K562 treated with DMSO at 1 percent for 4 hours (cell line): ENCODE results near the gene VWA7. TPM values are rescaled to one million over a fixed set of nuclear protein-coding genes. Genes with fewer than 3 reads are reported as not detected.

Experiments
- total RNA-seq: library from RNA; unstranded; fragments of 300-600 nt; gene quantifications from 2 replicates; pipeline ENCODE4 v1.2.3, GENCODE V29; 2022; ENCODE audit not compliant: insufficient read depth

Gene VWA7
- total RNA-seq = 5.4 and 5.6 TPM in 2 replicates

GRCh38 chr6:31776989-31777666 is at the start of gene VWA7:
VWA7 (minus strand) TSS chr6:31777328; CDS start chr6:31776779, 549 bp downstream.

GRCh38 chr6:31815025-31815838 is 38.1 kb upstream of the VWA7 start, which contains the start of the genes HSPA1A and HSPA1L:
HSPA1A (plus strand) TSS chr6:31815543; CDS start chr6:31815757, 214 bp downstream.
HSPA1L (minus strand) TSS chr6:31815283; CDS start chr6:31811972, 3,311 bp downstream.

GRCh38 chr6:31806470-31807272 is 29.5 kb upstream of the VWA7 start, which contains the start of gene LSM2:
LSM2 (minus strand) TSS chr6:31806966; CDS start chr6:31806757, 209 bp downstream.

GRCh38 chr6:31795616-31796298 is 18.6 kb upstream of the VWA7 start, which contains the start of gene VARS1:
VARS1 (minus strand) TSS chr6:31795752; CDS start chr6:31795217, 535 bp downstream.

GRCh38 chr6:31762356-31762755 is 14.8 kb downstream of the VWA7 start, which contains the start of gene SAPCD1:
SAPCD1 (plus strand) TSS chr6:31762656; CDS start chr6:31763055, 399 bp downstream.

GRCh38 chr6:31739639-31740396 is 37.3 kb downstream of the VWA7 start, which contains the start of gene MSH5:
MSH5 (plus strand) TSS chr6:31740005; CDS start chr6:31740467, 462 bp downstream.

GRCh38 chr6:31736021-31736767 is 40.9 kb downstream of the VWA7 start, which contains the start of gene CLIC1:
CLIC1 (minus strand) TSS chr6:31736530; CDS start chr6:31736300, 230 bp downstream.

GRCh38 chr6:31728767-31729514 is 48.2 kb downstream of the VWA7 start, which contains the start of gene DDAH2:
DDAH2 (minus strand) TSS chr6:31729299; CDS start chr6:31729161, 138 bp downstream.

GRCh38 chr6:31723245-31723979 is 53.7 kb downstream of the VWA7 start, which contains the start of gene MPIG6B:
MPIG6B (plus strand) TSS chr6:31723373; CDS start chr6:31723384, 11 bp downstream.

GRCh38 chr6:31721351-31722020 is 55.6 kb downstream of the VWA7 start, which contains the start of gene LY6G6C:
LY6G6C (minus strand) TSS chr6:31721746; CDS start chr6:31721679, 67 bp downstream.

Other genes with a start within 250 kb of the VWA7 start
- not detected in 2 replicates for gene MCCD1, start 248.4 kb downstream of the VWA7 start, total RNA-seq
- gene DDX39B, start 235.3 kb downstream of the VWA7 start, total RNA-seq = 175 and 204 TPM in 2 replicates
- gene ATP6V1G2, start 230.7 kb downstream of the VWA7 start, total RNA-seq = not detected in 2 replicates
- gene NFKBIL1, start 229.7 kb downstream of the VWA7 start, total RNA-seq = 54.0 and 55.3 TPM in 2 replicates
- not detected in 2 replicates for gene LTA, start 205.0 kb downstream of the VWA7 start, total RNA-seq
- gene TNF, start 201.8 kb downstream of the VWA7 start, total RNA-seq = 0.39 TPM in 1 of 2 replicates, not detected in the other
- gene LTB, start 194.9 kb downstream of the VWA7 start, total RNA-seq = not detected in 2 replicates
- gene LST1, start 191.1 kb downstream of the VWA7 start, total RNA-seq = 8.0 and 9.8 TPM in 2 replicates
- gene NCR3, start 184.3 kb downstream of the VWA7 start, total RNA-seq = 1.7 TPM in 1 of 2 replicates, not detected in the other
- 26.7 and 27.1 TPM in 2 replicates for gene AIF1, start 162.1 kb downstream of the VWA7 start, total RNA-seq
- gene PRRC2A, start 156.6 kb downstream of the VWA7 start, total RNA-seq = 185 and 248 TPM in 2 replicates
- gene BAG6, start 124.7 kb downstream of the VWA7 start, total RNA-seq = 380 and 409 TPM in 2 replicates
- gene APOM, start 121.4 kb downstream of the VWA7 start, total RNA-seq = 8.4 and 11.2 TPM in 2 replicates
- gene C6orf47, start 116.5 kb downstream of the VWA7 start, total RNA-seq = 17.7 and 18.6 TPM in 2 replicates
- gene GPANK1, start 112.3 kb downstream of the VWA7 start, total RNA-seq = 23.4 and 36.8 TPM in 2 replicates
- gene CSNK2B, start 111.2 kb downstream of the VWA7 start, total RNA-seq = 613 and 654 TPM in 2 replicates
- gene LY6G5B, start 107.4 kb downstream of the VWA7 start, total RNA-seq = 5.0 and 12.4 TPM in 2 replicates
- gene LY6G5C, start 96.3 kb downstream of the VWA7 start, total RNA-seq = 3.4 TPM in 1 of 2 replicates, not detected in the other
- gene ABHD16A, start 74.0 kb downstream of the VWA7 start, total RNA-seq = 91.1 and 99.5 TPM in 2 replicates
- gene LY6G6F, start 70.5 kb downstream of the VWA7 start, total RNA-seq = not detected in 2 replicates
- gene LY6G6D, start 62.0 kb downstream of the VWA7 start, total RNA-seq = not detected in 2 replicates
- gene LY6G6C, start 55.6 kb downstream of the VWA7 start, total RNA-seq = not detected in 2 replicates
- 0.51 TPM in 1 of 2 replicates, not detected in the other for gene MPIG6B, start 54.0 kb downstream of the VWA7 start, total RNA-seq
- gene DDAH2, start 48.0 kb downstream of the VWA7 start, total RNA-seq = 66.8 and 75.1 TPM in 2 replicates
- gene CLIC1, start 40.8 kb downstream of the VWA7 start, total RNA-seq = 1,213 and 1,370 TPM in 2 replicates
- gene MSH5, start 37.3 kb downstream of the VWA7 start, total RNA-seq = 22.0 and 30.3 TPM in 2 replicates
- gene SAPCD1, start 14.7 kb downstream of the VWA7 start, total RNA-seq = 2.6 and 8.2 TPM in 2 replicates
- gene VARS1, start 18.4 kb upstream of the VWA7 start, total RNA-seq = 147 and 165 TPM in 2 replicates
- gene LSM2, start 29.6 kb upstream of the VWA7 start, total RNA-seq = 139 and 155 TPM in 2 replicates
- gene HSPA1L, start 38.0 kb upstream of the VWA7 start, total RNA-seq = 2.5 and 2.8 TPM in 2 replicates
- gene HSPA1A, start 38.2 kb upstream of the VWA7 start, total RNA-seq = 641 and 912 TPM in 2 replicates
- 595 and 769 TPM in 2 replicates for gene HSPA1B, start 50.4 kb upstream of the VWA7 start, total RNA-seq
- 232 TPM in 2 replicates for gene NEU1, start 85.5 kb upstream of the VWA7 start, total RNA-seq
- gene SLC44A4, start 101.7 kb upstream of the VWA7 start, total RNA-seq = 12.7 and 13.4 TPM in 2 replicates
- 61.5 and 78.2 TPM in 2 replicates for gene EHMT2, start 120.4 kb upstream of the VWA7 start, total RNA-seq
- 6.4 and 10.3 TPM in 2 replicates for gene ZBTB12, start 124.8 kb upstream of the VWA7 start, total RNA-seq
- gene C2, start 150.4 kb upstream of the VWA7 start, total RNA-seq = 8.3 and 9.1 TPM in 2 replicates
- gene CFB, start 168.8 kb upstream of the VWA7 start, total RNA-seq = 3.8 TPM in 1 of 2 replicates, not detected in the other
- 78.2 and 128 TPM in 2 replicates for gene NELFE, start 181.6 kb upstream of the VWA7 start, total RNA-seq
- gene SKIC2, start 181.8 kb upstream of the VWA7 start, total RNA-seq = 43.6 and 60.1 TPM in 2 replicates
- gene DXO, start 194.8 kb upstream of the VWA7 start, total RNA-seq = 16.6 and 24.1 TPM in 2 replicates
- gene C4A, start 204.7 kb upstream of the VWA7 start, total RNA-seq = 4.3 and 10.0 TPM in 2 replicates
- 3.6 and 8.2 TPM in 2 replicates for gene C4B, start 237.5 kb upstream of the VWA7 start, total RNA-seq